Measurements from ENCODE around the gene ACP7.
"Not testable (repeated sequence)": the region's sequence is repeated elsewhere in the genome, so short reads cannot be mapped to it uniquely, and the experiment has no call there.

ACP7 gene

GRCh38 chr19:39135701-39136100, 51.5 kb downstream of the ACP7 start:
- no peak overlapping the region for H3K9ac ChIP-seq (ENCODE audit: low read length)
- peaks cover 10% of the 10 kb centered on the region for H3K4me1 ChIP-seq (ENCODE audit: control insufficient read depth, insufficient read depth, low read length)
- H3K9me3 ChIP-seq (ENCODE audit: control insufficient read depth, low read length) = no peaks in the 10 kb centered on the region
- no peaks in the 10 kb centered on the region for H3K36me3 ChIP-seq (ENCODE audit: control insufficient read depth, insufficient read depth, low read length, severe bottlenecking)
- no peak for DNase-seq (ENCODE audit: low read depth)
- no peaks in the 10 kb centered on the region for H3K27me3 ChIP-seq (replicated peaks; ENCODE audit: control insufficient read depth, insufficient read depth, low read length)
- H3K4me3 ChIP-seq (ENCODE audit: low read length) = no peak overlapping the region

- Histone ChIP-seq H3K4me1 (ENCODE audit: control insufficient read depth, insufficient read depth, low read length) (peaks cover 5% of the 10 kb centered on the region), H3K4me3 (ENCODE audit: low read length) (no peak overlapping the region), H3K36me3 (ENCODE audit: control insufficient read depth, insufficient read depth, low read length, severe bottlenecking) (no peaks in the 10 kb centered on the region), H3K9ac (ENCODE audit: low read length) (no peak overlapping the region), H3K9me3 (ENCODE audit: control insufficient read depth, low read length) (no peaks in the 10 kb centered on the region), H3K27me3 (replicated peaks; ENCODE audit: control insufficient read depth, insufficient read depth, low read length) (no peaks in the 10 kb centered on the region)
- no peak for DNase-seq (ENCODE audit: low read depth)
Observed at GRCh38 chr19:39136225-39136940, 52.2 kb downstream of the ACP7 start.

GRCh38 chr19:39137131-39137530, 53.0 kb downstream of the ACP7 start:
- DNase-seq (ENCODE audit: low read depth) = no peak
- Histone ChIP-seq H3K9me3 (ENCODE audit: control insufficient read depth, low read length) (no peaks in the 10 kb centered on the region), H3K4me1 (ENCODE audit: control insufficient read depth, insufficient read depth, low read length) (peaks cover 3% of the 10 kb centered on the region), H3K36me3 (ENCODE audit: control insufficient read depth, insufficient read depth, low read length, severe bottlenecking) (no peaks in the 10 kb centered on the region), H3K4me3 (ENCODE audit: low read length) (no peak overlapping the region), H3K9ac (ENCODE audit: low read length) (no peak overlapping the region), H3K27me3 (replicated peaks; ENCODE audit: control insufficient read depth, insufficient read depth, low read length) (no peaks in the 10 kb centered on the region)

GRCh38 chr19:39138221-39139211, 54.3 kb downstream of the ACP7 start:
- no peak for DNase-seq (ENCODE audit: low read depth)

GRCh38 chr19:39139305-39139874, 55.2 kb downstream of the ACP7 start:
- Histone ChIP-seq H3K9ac (ENCODE audit: low read length) (peak overlapping the region; percentile 34), H3K27me3 (replicated peaks; ENCODE audit: control insufficient read depth, insufficient read depth, low read length) (no peaks in the 10 kb centered on the region), H3K9me3 (ENCODE audit: control insufficient read depth, low read length) (no peaks in the 10 kb centered on the region), H3K4me1 (ENCODE audit: control insufficient read depth, insufficient read depth, low read length) (peaks cover 6% of the 10 kb centered on the region), H3K4me3 (ENCODE audit: low read length) (no peak overlapping the region), H3K36me3 (ENCODE audit: control insufficient read depth, insufficient read depth, low read length, severe bottlenecking) (no peaks in the 10 kb centered on the region)
- DNase-seq (ENCODE audit: low read depth) = no peak

More at GRCh38 chr19:39138221-39139211, 54.3 kb downstream of the ACP7 start:
- Histone ChIP-seq H3K9ac (ENCODE audit: low read length) (no peak overlapping the region), H3K4me3 (ENCODE audit: low read length) (no peak overlapping the region), H3K9me3 (ENCODE audit: control insufficient read depth, low read length) (no peaks in the 10 kb centered on the region), H3K36me3 (ENCODE audit: control insufficient read depth, insufficient read depth, low read length, severe bottlenecking) (no peaks in the 10 kb centered on the region), H3K4me1 (ENCODE audit: control insufficient read depth, insufficient read depth, low read length) (peaks cover 3% of the 10 kb centered on the region), H3K27me3 (replicated peaks; ENCODE audit: control insufficient read depth, insufficient read depth, low read length) (no peaks in the 10 kb centered on the region)

- Histone ChIP-seq H3K9me3 (ENCODE audit: control insufficient read depth, low read length) (no peaks in the 10 kb centered on the region), H3K36me3 (ENCODE audit: control insufficient read depth, insufficient read depth, low read length, severe bottlenecking) (no peaks in the 10 kb centered on the region), H3K27me3 (replicated peaks; ENCODE audit: control insufficient read depth, insufficient read depth, low read length) (no peaks in the 10 kb centered on the region), H3K4me1 (ENCODE audit: control insufficient read depth, insufficient read depth, low read length) (peaks cover 13% of the 10 kb centered on the region), H3K4me3 (ENCODE audit: low read length) (no peak overlapping the region), H3K9ac (ENCODE audit: low read length) (peak overlapping the region; percentile 34)
- no peak for DNase-seq (ENCODE audit: low read depth)
Observed at GRCh38 chr19:39139971-39140453, 55.8 kb downstream of the ACP7 start.

- Histone ChIP-seq H3K9ac (ENCODE audit: low read length) (no peak overlapping the region), H3K4me3 (ENCODE audit: low read length) (no peak overlapping the region), H3K9me3 (ENCODE audit: control insufficient read depth, low read length) (no peaks in the 10 kb centered on the region), H3K27me3 (replicated peaks; ENCODE audit: control insufficient read depth, insufficient read depth, low read length) (no peaks in the 10 kb centered on the region), H3K36me3 (ENCODE audit: control insufficient read depth, insufficient read depth, low read length, severe bottlenecking) (no peaks in the 10 kb centered on the region), H3K4me1 (ENCODE audit: control insufficient read depth, insufficient read depth, low read length) (peaks cover 18% of the 10 kb centered on the region)
- no peak for DNase-seq (ENCODE audit: low read depth)
Observed at GRCh38 chr19:39140594-39140993, 56.4 kb downstream of the ACP7 start.

- no peaks in the 10 kb centered on the region for H3K36me3 ChIP-seq (ENCODE audit: control insufficient read depth, insufficient read depth, low read length, severe bottlenecking)
- no peaks in the 10 kb centered on the region for H3K9me3 ChIP-seq (ENCODE audit: control insufficient read depth, low read length)
- H3K27me3 ChIP-seq (replicated peaks; ENCODE audit: control insufficient read depth, insufficient read depth, low read length) = no peaks in the 10 kb centered on the region
- no peak overlapping the region for H3K4me3 ChIP-seq (ENCODE audit: low read length)
- H3K9ac ChIP-seq (ENCODE audit: low read length) = no peak overlapping the region
- peaks cover 18% of the 10 kb centered on the region for H3K4me1 ChIP-seq (ENCODE audit: control insufficient read depth, insufficient read depth, low read length)
- no peak for DNase-seq (ENCODE audit: low read depth)
Observed at GRCh38 chr19:39141929-39142328, 57.8 kb downstream of the ACP7 start.

- Histone ChIP-seq H3K9ac (ENCODE audit: low read length) (no peak overlapping the region), H3K27me3 (replicated peaks; ENCODE audit: control insufficient read depth, insufficient read depth, low read length) (no peaks in the 10 kb centered on the region), H3K36me3 (ENCODE audit: control insufficient read depth, insufficient read depth, low read length, severe bottlenecking) (no peaks in the 10 kb centered on the region), H3K4me3 (ENCODE audit: low read length) (no peak overlapping the region), H3K9me3 (ENCODE audit: control insufficient read depth, low read length) (no peaks in the 10 kb centered on the region), H3K4me1 (ENCODE audit: control insufficient read depth, insufficient read depth, low read length) (peaks cover 18% of the 10 kb centered on the region)
- DNase-seq (ENCODE audit: low read depth) = no peak
Observed at GRCh38 chr19:39142630-39143029, 58.5 kb downstream of the ACP7 start.

- peaks cover 15% of the 10 kb centered on the region for H3K4me1 ChIP-seq (ENCODE audit: control insufficient read depth, insufficient read depth, low read length)
- not testable (repeated sequence) for H3K9ac ChIP-seq (ENCODE audit: low read length); H3K9me3 ChIP-seq (ENCODE audit: control insufficient read depth, low read length); H3K4me3 ChIP-seq (ENCODE audit: low read length); H3K27me3 ChIP-seq (replicated peaks; ENCODE audit: control insufficient read depth, insufficient read depth, low read length); H3K36me3 ChIP-seq (ENCODE audit: control insufficient read depth, insufficient read depth, low read length, severe bottlenecking); DNase-seq (ENCODE audit: low read depth)
Observed at GRCh38 chr19:39143757-39144289, 59.7 kb downstream of the ACP7 start.
